ENCODE measurements around the gene CIROP. TPM values are rescaled to one million over a fixed set of nuclear protein-coding genes. Genes with fewer than 3 reads are reported as not detected.

CIROP gene
- total and polyA plus RNA-seq, 2 experiments from 2014 or later: 0.15 TPM; not detected in 1

DNA sequence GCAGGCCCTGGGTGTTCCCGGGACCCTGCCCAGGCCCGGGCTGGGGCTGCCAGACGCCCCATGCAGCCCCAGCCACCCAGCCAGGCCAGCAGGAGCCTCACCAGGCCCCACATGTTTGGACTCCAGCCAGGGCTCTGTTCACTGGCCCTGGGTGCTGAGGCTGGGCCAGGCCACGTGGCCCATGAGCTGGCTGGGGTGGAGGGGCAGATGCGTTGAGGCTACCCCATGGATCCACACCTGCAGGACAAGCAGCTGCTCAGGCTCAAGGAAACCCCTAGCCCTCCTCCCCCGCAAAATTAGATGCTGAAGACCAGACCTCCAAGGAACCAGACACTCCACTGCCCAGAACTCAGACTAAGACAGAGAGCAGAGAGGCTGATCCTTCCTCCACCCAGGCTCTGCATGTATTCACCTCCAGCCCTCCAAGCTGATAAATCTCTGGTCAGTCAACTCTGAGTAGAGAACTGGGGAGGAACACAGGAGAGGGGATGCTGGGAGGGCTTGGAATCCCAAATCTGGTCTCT lies 49.1 kb downstream of the CIROP start:
- no peaks in the 10 kb centered on the region for H3K4me1 ChIP-seq (ENCODE audit: low read depth)
- peak in 1 of 2 donors; percentile 45 for DNase-seq (ENCODE audit: low read depth in 1 of 2, low spot score in 1 of 2)
- H3K4me3 ChIP-seq: no peak overlapping the region
- H3K27me3 ChIP-seq: no peaks in the 10 kb centered on the region
- H3K36me3 ChIP-seq: peaks cover 7% of the 10 kb centered on the region
- H3K27ac ChIP-seq: no peak overlapping the region
- TF ChIP-seq, protein P1, sequence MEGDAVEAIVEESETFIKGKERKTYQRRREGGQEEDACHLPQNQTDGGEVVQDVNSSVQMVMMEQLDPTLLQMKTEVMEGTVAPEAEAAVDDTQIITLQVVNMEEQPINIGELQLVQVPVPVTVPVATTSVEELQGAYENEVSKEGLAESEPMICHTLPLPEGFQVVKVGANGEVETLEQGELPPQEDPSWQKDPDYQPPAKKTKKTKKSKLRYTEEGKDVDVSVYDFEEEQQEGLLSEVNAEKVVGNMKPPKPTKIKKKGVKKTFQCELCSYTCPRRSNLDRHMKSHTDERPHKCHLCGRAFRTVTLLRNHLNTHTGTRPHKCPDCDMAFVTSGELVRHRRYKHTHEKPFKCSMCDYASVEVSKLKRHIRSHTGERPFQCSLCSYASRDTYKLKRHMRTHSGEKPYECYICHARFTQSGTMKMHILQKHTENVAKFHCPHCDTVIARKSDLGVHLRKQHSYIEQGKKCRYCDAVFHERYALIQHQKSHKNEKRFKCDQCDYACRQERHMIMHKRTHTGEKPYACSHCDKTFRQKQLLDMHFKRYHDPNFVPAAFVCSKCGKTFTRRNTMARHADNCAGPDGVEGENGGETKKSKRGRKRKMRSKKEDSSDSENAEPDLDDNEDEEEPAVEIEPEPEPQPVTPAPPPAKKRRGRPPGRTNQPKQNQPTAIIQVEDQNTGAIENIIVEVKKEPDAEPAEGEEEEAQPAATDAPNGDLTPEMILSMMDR (IDR thresholded peaks at IDR 0.05; ENCODE audit: low read depth, low read length): no peak
- H3K9me3 ChIP-seq (ENCODE audit: low read depth): no peaks in the 10 kb centered on the region

DNA sequence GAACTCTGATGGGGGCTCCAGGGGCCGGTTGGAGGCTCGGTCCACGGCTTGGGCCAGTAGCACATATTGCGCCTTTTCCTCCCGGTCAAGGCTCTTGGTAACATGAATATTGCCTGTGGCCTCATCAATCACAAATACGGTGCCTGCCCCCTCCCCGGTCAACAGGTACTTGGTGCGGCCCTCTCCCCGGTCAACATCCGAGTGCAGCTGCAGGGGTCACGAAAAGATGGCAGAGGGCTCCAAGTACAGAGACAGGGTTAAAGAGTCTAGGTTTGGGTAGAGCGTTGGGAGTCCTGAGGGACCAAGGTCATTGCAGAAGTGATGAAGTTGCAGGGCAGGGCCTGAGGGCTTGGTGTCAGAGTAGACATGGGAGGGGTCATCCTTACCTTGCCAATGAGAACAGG lies 49.6 kb downstream of the CIROP start:
- TF ChIP-seq, protein P1 (IDR thresholded peaks at IDR 0.05; ENCODE audit: low read depth, low read length): no peak

DNA sequence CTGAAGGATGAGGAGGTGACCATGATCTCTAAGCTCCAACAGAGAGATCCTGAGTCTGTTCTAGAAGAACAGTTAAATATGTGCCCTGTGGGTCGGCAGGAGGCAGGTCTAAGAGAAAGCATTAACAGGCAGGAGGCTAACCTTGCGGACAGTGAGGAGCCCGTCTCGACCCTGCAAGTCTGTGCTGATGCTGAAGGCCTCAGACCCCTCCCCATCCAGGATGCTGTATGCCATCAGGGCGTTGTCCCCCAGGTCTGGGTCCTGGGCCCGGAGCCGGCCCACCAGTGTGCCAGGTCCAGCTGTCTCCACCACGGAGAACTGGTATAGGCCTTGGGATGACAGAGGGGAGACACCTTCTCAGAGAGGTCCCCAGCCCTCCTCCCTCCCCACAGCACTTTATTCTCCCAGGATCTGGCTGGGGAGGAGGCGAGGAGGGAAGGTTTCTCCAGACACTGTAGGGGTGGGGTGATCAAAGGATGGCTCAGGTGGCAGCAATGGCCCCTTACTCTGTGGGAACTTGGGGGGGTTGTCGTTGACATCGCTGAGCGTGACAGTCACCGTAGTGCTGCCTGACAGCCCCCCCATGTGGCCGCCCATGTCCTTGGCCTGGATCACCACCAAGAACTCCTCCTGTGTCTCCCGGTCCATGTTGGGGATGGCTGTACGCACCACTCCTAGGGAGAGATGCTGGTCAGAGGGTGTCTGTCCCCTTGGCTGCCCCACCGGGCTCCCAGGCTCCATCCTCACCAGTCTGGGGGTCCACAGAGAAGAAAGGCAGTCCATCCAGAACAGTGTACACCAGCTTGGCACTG lies 50.6 kb downstream of the CIROP start:
- DNase-seq (ENCODE audit: low read depth in 1 of 2, low spot score in 1 of 2): peak in 1 of 2 donors; percentile 26
- Histone ChIP-seq H3K27me3 (no peaks in the 10 kb centered on the region), H3K27ac (no peak overlapping the region), H3K4me1 (ENCODE audit: low read depth) (no peaks in the 10 kb centered on the region), H3K4me3 (no peak overlapping the region), H3K36me3 (no peaks in the 10 kb centered on the region), H3K9me3 (ENCODE audit: low read depth) (no peaks in the 10 kb centered on the region)
- TF ChIP-seq, protein P1 (IDR thresholded peaks at IDR 0.05; ENCODE audit: low read depth, low read length): peak; percentile 13

More for the DNA sequence above, 49.6 kb downstream of the CIROP start:
- no peak overlapping the region for H3K27ac ChIP-seq
- DNase-seq (ENCODE audit: low read depth in 1 of 2, low spot score in 1 of 2): no peak
- no peaks in the 10 kb centered on the region for H3K27me3 ChIP-seq
- no peaks in the 10 kb centered on the region for H3K9me3 ChIP-seq (ENCODE audit: low read depth)
- no peak overlapping the region for H3K4me3 ChIP-seq
- H3K36me3 ChIP-seq: peaks cover 3% of the 10 kb centered on the region
- H3K4me1 ChIP-seq (ENCODE audit: low read depth): no peaks in the 10 kb centered on the region

DNA sequence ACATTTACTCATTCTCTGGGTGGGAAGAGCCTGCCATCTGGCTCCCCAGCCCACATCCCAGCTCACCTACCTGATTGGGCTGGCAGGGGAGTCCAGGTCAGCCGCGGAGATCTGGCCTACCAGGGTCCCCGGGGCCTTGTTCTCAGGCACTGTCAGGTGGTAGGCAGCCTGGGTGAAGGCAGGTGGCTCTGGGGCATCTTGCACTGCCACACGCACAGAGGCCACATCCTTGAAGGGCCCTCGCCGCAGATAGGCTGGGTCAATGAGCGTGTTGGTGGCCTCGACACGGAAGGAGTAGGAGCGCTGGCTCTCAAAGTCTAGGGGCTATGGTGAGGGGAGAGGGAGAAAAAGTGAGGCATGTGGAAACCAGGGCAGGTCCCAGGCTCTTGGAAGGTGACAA lies 51.4 kb downstream of the CIROP start:
- TF ChIP-seq, protein P1 (IDR thresholded peaks at IDR 0.05; ENCODE audit: low read depth, low read length): no peak
- Histone ChIP-seq H3K4me1 (ENCODE audit: low read depth) (no peaks in the 10 kb centered on the region), H3K4me3 (no peak overlapping the region), H3K36me3 (no peaks in the 10 kb centered on the region), H3K9me3 (ENCODE audit: low read depth) (no peaks in the 10 kb centered on the region), H3K27ac (no peak overlapping the region), H3K27me3 (no peaks in the 10 kb centered on the region)
- no peak for DNase-seq (ENCODE audit: low read depth in 1 of 2, low spot score in 1 of 2)

DNA sequence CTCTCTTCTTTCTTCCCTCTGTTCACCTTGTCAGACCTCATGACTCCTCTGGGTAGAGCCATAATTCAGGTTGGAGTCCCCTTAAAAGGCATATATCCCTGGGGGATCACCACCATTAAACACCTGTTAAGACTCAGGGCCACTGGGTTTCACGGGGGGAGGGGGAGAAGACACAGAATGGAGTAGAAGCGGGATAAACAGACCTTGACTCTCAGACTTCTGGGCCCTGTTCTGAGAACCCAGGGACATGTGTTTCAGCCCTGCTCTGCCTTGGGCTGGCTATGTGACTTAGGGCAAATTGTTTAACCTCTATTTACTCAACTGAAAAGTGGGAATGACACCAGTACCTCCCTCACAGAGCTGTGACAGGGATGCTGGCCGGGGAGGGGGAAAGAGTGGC lies 52.1 kb downstream of the CIROP start:
- H3K27ac ChIP-seq: no peak overlapping the region
- TF ChIP-seq, protein P1 (IDR thresholded peaks at IDR 0.05; ENCODE audit: low read depth, low read length): no peak
- no peak for DNase-seq (ENCODE audit: low read depth in 1 of 2, low spot score in 1 of 2)
- no peaks in the 10 kb centered on the region for H3K27me3 ChIP-seq
- H3K4me3 ChIP-seq: no peak overlapping the region
- no peaks in the 10 kb centered on the region for H3K4me1 ChIP-seq (ENCODE audit: low read depth)
- no peaks in the 10 kb centered on the region for H3K9me3 ChIP-seq (ENCODE audit: low read depth)
- no peaks in the 10 kb centered on the region for H3K36me3 ChIP-seq
